NB4 (cell line): Measurements from ENCODE around the gene ALG8.

Experiments
- MYC ChIP-seq: IDR thresholded peaks from 2 replicates; pipeline ENCODE4 v1.6.1; 2011; ENCODE audit warnings: low read depth, low read length
- POLR2A ChIP-seq: IDR thresholded peaks from 2 replicates; pipeline ENCODE4 v1.6.1; 2011; ENCODE audit warnings: mild to moderate bottlenecking; ENCODE audit not compliant: insufficient read length; ENCODE audit errors: extremely low read depth
- TF ChIP-seq, protein P1 (sequence below): IDR thresholded peaks from one replicate; pipeline ENCODE4 v1.5.1; 2012; ENCODE audit warnings: low read depth, low read length
- TF ChIP-seq, protein P2 (sequence below): IDR thresholded peaks from 2 replicates; pipeline ENCODE4 v1.6.1; 2011; ENCODE audit warnings: low read depth, low read length

DNA sequence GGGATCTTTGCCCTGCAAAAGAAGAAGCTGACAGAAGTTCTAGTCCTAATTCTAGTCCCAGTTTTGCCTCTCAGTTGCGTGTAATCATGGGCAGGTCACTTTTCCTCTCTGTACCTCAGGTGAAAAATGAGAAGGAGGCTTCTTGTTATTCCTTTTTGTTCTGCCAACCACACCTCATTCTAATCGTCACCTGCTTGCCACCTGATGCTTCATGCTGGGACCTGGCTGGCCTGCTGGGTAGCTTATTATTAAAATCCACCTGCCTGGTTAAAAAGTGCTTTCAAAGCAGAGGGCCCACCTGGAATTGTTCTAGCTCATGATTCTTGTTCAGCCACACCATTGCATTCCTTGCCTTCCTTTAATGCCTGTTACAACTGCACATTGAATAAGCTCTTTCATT, 8.4 kb upstream of the ALG8 start:
- TF ChIP-seq, protein P1, sequence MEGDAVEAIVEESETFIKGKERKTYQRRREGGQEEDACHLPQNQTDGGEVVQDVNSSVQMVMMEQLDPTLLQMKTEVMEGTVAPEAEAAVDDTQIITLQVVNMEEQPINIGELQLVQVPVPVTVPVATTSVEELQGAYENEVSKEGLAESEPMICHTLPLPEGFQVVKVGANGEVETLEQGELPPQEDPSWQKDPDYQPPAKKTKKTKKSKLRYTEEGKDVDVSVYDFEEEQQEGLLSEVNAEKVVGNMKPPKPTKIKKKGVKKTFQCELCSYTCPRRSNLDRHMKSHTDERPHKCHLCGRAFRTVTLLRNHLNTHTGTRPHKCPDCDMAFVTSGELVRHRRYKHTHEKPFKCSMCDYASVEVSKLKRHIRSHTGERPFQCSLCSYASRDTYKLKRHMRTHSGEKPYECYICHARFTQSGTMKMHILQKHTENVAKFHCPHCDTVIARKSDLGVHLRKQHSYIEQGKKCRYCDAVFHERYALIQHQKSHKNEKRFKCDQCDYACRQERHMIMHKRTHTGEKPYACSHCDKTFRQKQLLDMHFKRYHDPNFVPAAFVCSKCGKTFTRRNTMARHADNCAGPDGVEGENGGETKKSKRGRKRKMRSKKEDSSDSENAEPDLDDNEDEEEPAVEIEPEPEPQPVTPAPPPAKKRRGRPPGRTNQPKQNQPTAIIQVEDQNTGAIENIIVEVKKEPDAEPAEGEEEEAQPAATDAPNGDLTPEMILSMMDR: no peak
- no peak for TF ChIP-seq POLR2A
- TF ChIP-seq, protein P2, sequence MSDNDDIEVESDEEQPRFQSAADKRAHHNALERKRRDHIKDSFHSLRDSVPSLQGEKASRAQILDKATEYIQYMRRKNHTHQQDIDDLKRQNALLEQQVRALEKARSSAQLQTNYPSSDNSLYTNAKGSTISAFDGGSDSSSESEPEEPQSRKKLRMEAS: no peak
- TF ChIP-seq MYC: no peak
